ENCODE measurements around the gene ANK2. TPM values are rescaled to one million over a fixed set of nuclear protein-coding genes. Genes with fewer than 3 reads are reported as not detected.
"Not testable (repeated sequence)": the region's sequence is repeated elsewhere in the genome, so short reads cannot be mapped to it uniquely, and the experiment has no call there.

The ANK2 gene
- total RNA-seq, 1 donor from 2014 or later = 14.0 TPM

DNA sequence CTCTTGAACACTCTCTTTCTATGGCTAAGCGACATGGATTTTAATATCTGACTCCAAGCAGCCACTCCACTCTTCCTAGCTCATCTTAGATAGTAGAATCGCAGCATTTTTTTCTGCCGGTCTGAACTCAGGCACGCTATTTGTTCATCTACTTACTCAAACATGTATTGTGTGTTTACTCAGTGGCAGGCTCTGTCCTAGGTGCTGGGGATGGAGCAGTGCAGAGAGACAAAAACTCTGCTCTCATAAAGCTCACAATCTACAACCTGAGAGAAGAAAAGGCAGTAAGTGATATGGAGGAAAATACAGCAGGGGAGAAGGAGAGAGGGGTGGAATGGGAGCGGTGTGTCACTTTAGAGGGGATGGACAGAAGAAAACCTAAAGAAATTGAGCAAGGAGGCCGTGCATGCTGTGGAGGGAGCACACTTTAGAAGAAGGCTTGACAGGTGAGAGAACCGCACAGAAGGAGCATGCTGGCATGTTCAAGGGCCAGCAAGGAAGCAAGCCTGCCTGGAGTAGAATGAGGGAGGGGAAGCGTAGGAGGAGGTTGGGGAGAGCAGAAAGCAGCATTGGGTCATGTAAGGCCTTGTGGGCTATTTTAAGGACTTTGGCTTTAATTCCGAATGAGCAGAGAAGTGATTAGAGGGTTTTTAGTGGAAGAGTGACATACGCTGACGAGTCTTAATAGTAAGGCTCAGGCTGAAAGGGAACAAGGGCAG lies 132.0 kb downstream of the ANK2 start:
- ATAC-seq (no peak), DNase-seq (no peak)
- no peak for TF ChIP-seq CTCF (IDR thresholded peaks at IDR 0.05)
- intact Hi-C loops (cut with DNase I) = no loop called here
- no peaks in the 10 kb centered on the region for H3K4me1 ChIP-seq
- H3K27ac ChIP-seq = no peak overlapping the region
- no peaks in the 10 kb centered on the region for H3K9me3 ChIP-seq
- no peak overlapping the region for H3K4me3 ChIP-seq
- no peaks in the 10 kb centered on the region for H3K36me3 ChIP-seq
- H3K27me3 ChIP-seq (ENCODE audit: low read depth) = no peaks in the 10 kb centered on the region

DNA sequence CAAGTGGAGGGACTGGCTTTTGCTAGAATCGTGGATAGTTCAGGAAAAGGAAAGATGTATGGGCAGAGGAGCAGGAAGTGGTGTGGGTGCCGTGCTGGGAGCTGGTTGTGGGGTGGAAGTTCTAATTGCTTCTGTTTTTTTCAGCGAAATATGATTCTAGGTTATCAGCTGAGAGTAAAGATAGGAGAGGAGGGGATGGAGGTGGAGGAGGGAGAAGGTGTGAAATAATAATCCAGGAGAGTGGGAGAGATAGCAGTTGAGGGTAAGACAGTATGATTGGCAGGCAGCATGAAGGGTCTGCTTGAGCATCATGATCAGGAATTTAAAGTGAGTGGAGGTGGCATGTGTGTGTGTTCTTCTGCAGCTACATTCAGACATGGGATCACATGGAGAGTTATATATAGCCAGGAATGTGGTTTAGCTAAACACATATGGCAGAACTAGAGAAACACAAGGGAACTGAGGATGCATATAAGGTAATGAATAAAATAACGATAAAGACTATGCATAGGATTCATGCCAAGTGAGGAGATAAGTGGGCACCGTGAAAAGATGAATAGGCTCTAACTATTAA lies 133.7 kb downstream of the ANK2 start:
- no peak overlapping the region for H3K4me3 ChIP-seq
- H3K27me3 ChIP-seq (ENCODE audit: low read depth) = no peaks in the 10 kb centered on the region
- H3K27ac ChIP-seq = no peak overlapping the region
- TF ChIP-seq CTCF (IDR thresholded peaks at IDR 0.05) = no peak
- DNase-seq (no peak), ATAC-seq (no peak)
- no peaks in the 10 kb centered on the region for H3K36me3 ChIP-seq
- H3K9me3 ChIP-seq = no peaks in the 10 kb centered on the region
- intact Hi-C loops (cut with DNase I) = no loop called here
- H3K4me1 ChIP-seq = no peaks in the 10 kb centered on the region

DNA sequence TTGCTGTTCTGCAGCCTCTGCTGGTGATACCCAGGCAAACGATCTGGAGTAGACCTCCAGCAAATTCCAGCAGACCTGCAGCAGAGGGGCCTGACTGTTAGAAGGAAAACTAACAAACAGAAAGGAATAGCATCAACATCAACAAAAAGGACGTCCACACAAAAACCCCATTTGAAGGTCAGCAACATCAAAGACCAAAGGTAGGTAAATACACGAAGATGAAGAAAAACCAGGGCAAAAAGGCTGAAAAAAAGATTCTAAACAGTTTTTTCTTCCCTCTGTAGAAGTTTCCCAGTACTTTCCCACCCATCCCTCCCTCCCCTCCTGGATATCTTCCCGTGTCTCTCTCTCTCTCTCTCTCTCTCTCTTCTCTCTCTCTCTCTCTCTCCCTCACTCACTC lies 136.8 kb downstream of the ANK2 start:
- H3K4me1 ChIP-seq; H3K27ac ChIP-seq; DNase-seq; H3K27me3 ChIP-seq (ENCODE audit: low read depth); H3K9me3 ChIP-seq; H3K36me3 ChIP-seq; ATAC-seq; intact Hi-C loops (cut with DNase I); H3K4me3 ChIP-seq: not testable (repeated sequence)

- Histone ChIP-seq H3K36me3 (no peaks in the 10 kb centered on the region), H3K27me3 (ENCODE audit: low read depth) (no peaks in the 10 kb centered on the region), H3K9me3 (no peaks in the 10 kb centered on the region), H3K4me1 (no peaks in the 10 kb centered on the region), H3K4me3 (no peak overlapping the region), H3K27ac (no peak overlapping the region)
- intact Hi-C loops (cut with DNase I) = no loop called here
- DNase-seq (no peak), ATAC-seq (no peak)
- no peak for TF ChIP-seq CTCF (IDR thresholded peaks at IDR 0.05)
Measured at GRCh38 chr4:113186913-113187312, 137.5 kb downstream of the ANK2 start.

- no peak for ATAC-seq
- Histone ChIP-seq H3K4me1 (no peaks in the 10 kb centered on the region), H3K9me3 (no peaks in the 10 kb centered on the region), H3K27me3 (ENCODE audit: low read depth) (no peaks in the 10 kb centered on the region), H3K4me3 (no peak overlapping the region), H3K36me3 (no peaks in the 10 kb centered on the region), H3K27ac (no peak overlapping the region)
- DNase-seq = no peak
- intact Hi-C loops (cut with DNase I) = no loop called here
- no peak for TF ChIP-seq CTCF (IDR thresholded peaks at IDR 0.05)
Measured at GRCh38 chr4:113187358-113187757, 137.9 kb downstream of the ANK2 start.

- no peak for DNase-seq
- Histone ChIP-seq H3K27ac (no peak overlapping the region), H3K4me1 (no peaks in the 10 kb centered on the region), H3K9me3 (no peaks in the 10 kb centered on the region), H3K4me3 (no peak overlapping the region), H3K27me3 (ENCODE audit: low read depth) (no peaks in the 10 kb centered on the region), H3K36me3 (no peaks in the 10 kb centered on the region)
- intact Hi-C loops (cut with DNase I) = no loop called here
- TF ChIP-seq CTCF (IDR thresholded peaks at IDR 0.05) = no peak
- no peak for ATAC-seq
Measured at GRCh38 chr4:113189546-113189945, 140.1 kb downstream of the ANK2 start.
